NCI-H510A treated with DMSO at 0.1 percent for 48 hours (cell line): ENCODE results near the gene HMCES.

Experiments
- DNase-seq: peaks from one replicate; lab custom pipeline; 2025; lab: John Stamatoyannopoulos, UW

Gene HMCES

GRCh38 chr3:129304146-129304961 lies 25.7 kb downstream of the HMCES start:
- no peak for DNase-seq

- no peak for DNase-seq
Observed at GRCh38 chr3:129304962-129305222, 26.2 kb downstream of the HMCES start.

GRCh38 chr3:129305592-129306091 lies 27.0 kb downstream of the HMCES start:
- no peak for DNase-seq

GRCh38 chr3:129308636-129309035 lies 30.0 kb downstream of the HMCES start:
- DNase-seq: no peak

- DNase-seq: peak; percentile 23
Observed at GRCh38 chr3:129310111-129311011, 31.7 kb downstream of the HMCES start.

- DNase-seq: no peak
Observed at GRCh38 chr3:129311054-129311902, 32.6 kb downstream of the HMCES start.

- no peak for DNase-seq
Observed at GRCh38 chr3:129312021-129312639, 33.5 kb downstream of the HMCES start.

- DNase-seq: no peak
Observed at GRCh38 chr3:129312671-129313414, 34.2 kb downstream of the HMCES start.

- no peak for DNase-seq
Observed at GRCh38 chr3:129313415-129313664, 34.7 kb downstream of the HMCES start.

GRCh38 chr3:129313665-129314385 lies 35.2 kb downstream of the HMCES start:
- no peak for DNase-seq

- peak; percentile 82 for DNase-seq
Observed at GRCh38 chr3:129314386-129315222, 35.9 kb downstream of the HMCES start.

GRCh38 chr3:129315223-129315997 lies 36.7 kb downstream of the HMCES start:
- no peak for DNase-seq

- no peak for DNase-seq
Observed at GRCh38 chr3:129315998-129316247, 37.3 kb downstream of the HMCES start.

- DNase-seq: peak; percentile 26
Observed at GRCh38 chr3:129316248-129317013, 37.8 kb downstream of the HMCES start.

GRCh38 chr3:129317014-129317771 lies 38.5 kb downstream of the HMCES start:
- DNase-seq: no peak

GRCh38 chr3:129317848-129318247 lies 39.2 kb downstream of the HMCES start:
- no peak for DNase-seq

GRCh38 chr3:129318921-129319320 lies 40.3 kb downstream of the HMCES start:
- no peak for DNase-seq

- no peak for DNase-seq
Observed at GRCh38 chr3:129320261-129320660, 41.6 kb downstream of the HMCES start.
